HG02852 (cell line): ENCODE data around the gene TREM2.
"Not testable (repeated sequence)": the region's sequence is repeated elsewhere in the genome, so short reads cannot be mapped to it uniquely, and the experiment has no call there.

Source experiments
- ATAC-seq: cut with Tn5 transposase; IDR thresholded peaks from one replicate; pipeline ENCODE4 v1.9.1; 2021; ENCODE audit warnings: mild to moderate bottlenecking, moderate library complexity; ENCODE audit not compliant: unreplicated experiment

Gene TREM2

DNA sequence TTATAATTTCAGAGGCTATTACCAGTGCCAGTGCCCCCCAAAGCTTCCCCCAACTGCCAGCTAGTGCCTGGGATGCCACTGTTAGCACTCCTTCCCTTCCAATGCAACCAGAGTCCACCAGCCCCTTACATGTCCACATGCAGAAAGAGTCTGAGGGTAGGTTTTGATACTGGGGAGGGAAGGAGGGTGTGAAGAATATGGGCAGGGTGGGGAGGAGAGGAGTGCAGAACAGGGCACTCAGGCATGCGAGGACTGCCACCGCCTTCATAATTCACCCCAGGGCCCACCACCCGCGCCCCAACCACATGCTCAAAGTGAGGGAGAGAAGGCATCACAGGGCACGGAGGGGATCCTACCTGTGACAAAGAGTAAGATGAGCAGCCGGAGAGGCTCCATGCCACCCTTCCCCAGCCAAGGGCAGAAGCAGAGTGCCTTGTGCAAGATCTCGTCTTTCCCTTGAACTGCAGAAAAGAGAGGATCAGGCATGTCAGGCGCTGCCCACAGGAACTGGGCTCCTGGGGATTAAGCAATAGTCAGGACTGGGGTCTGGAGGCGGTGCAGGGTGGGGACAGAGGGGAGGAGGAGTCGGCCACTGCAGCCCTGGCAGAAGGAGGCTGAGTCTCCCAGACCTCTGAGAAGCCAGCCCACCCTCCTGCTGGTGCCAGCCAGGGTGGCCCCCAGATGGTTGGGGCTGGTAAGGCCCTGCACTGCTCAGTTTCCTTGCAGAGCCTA is at the start of gene TREM2:
Gene TREM2, minus strand, starts transcription at position 430 of the 732 bp plus-strand sequence. Its CDS starts 34 bp downstream, at position 396.
- ATAC-seq = no peak

- no peak for ATAC-seq
Measured at GRCh38 chr6:41209547-41210320, 46.8 kb upstream of the TREM2 start.

- no peak for ATAC-seq
Measured at GRCh38 chr6:41208439-41209106, 45.7 kb upstream of the TREM2 start.

- ATAC-seq = no peak
Measured at GRCh38 chr6:41204156-41204555, 41.2 kb upstream of the TREM2 start.

GRCh38 chr6:41201764-41202173 is 38.9 kb upstream of the TREM2 start:
- ATAC-seq = no peak

DNA sequence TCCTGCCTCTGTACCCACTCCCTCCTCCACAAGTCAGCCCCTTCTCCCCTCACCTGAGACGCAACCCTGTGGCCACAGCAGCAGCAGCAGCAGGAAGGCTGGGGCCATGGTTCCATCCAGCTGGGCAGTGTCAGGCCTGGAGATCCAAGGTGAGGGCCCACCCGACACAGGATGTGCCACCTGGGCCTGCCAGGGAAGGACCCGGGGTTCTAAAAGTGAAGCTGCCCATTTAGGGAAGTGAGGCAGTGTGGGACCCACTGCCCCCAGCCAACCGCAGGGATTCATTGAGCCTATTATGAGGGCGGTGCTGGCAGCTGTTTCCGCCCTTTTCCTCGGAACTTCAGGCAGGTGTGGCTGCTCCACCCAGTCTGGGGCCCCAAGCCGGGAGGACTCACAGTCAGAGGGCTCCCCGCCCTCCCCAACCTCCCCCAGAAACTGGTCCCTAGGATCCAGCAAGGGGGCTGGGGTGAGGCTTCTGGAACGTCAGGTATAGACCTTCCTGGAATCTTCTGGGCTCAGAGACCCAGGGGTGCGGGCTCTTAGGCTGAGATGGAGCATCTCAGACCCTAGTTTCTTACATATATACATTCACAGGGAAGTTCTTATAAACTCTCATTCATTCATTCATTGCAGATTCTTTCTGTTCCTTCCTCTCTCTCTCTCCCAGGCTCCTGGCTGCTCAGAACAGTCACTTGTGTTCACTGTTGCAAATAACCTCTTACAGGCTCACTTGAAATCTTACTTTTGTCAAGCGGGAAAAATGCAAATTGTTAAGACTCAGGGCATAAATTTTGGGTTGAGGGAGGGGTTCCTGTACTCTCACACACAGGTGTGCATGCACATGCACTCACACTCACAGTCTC is 38.2 kb upstream of the TREM2 start, which contains the start of gene TREML2:
Gene TREML2, minus strand, starts transcription at position 249 of the 863 bp plus-strand sequence. Its CDS starts 141 bp downstream, at position 108.
- no peak for ATAC-seq

GRCh38 chr6:41200296-41200900 is 37.5 kb upstream of the TREM2 start:
- ATAC-seq = no peak

DNA sequence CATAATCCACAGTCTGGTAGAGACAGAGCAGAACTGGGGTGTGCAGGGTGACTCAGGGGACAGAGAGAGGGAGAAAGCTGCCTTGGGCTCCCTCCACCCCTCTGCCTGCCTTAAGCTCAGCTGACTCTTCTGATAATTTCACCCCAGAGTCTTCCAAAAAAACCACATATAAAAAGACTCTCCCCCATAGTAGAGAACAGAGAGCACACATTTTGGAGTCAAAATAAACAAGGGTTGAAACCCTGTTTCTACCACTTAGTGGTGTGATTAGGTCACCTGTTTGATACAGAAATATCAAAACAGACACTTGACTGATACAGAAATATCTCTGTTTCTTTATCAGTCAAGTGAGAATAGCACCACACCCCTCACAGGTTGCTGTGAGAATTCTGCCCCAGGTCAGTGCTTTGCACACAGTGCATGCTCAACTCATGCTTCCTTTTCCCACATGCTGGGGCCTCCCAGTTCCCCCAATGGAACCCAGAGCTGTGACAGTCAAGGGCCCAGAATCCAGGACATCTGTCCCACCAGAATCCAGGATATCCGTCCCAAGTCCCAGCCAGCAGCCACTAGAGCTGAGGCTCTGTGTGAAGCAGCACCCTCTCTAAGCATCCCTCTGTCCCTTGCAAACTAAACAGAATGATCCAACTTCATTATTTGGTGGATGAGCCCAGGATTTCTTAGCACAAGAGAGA is 36.8 kb upstream of the TREM2 start:
- no peak for ATAC-seq

DNA sequence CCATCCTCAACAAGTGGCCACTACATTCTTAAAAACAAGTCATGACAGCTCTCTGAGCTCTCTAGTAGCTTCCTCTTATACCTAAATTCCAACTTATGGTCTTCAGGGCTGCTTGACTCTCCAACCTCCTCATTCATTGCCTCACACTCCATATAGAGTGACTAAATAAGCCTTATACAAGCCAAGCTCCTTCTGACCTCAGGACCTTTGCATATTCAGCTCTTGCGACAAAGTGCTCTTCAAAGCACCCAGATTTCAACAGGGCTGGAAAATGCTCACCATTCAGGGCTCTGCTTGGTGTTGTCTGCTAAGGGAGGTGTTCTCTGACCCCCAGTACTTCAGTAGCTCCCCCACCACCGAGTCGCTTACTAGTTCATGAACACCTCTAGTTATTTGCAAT is 34.3 kb upstream of the TREM2 start:
- ATAC-seq = no peak

DNA sequence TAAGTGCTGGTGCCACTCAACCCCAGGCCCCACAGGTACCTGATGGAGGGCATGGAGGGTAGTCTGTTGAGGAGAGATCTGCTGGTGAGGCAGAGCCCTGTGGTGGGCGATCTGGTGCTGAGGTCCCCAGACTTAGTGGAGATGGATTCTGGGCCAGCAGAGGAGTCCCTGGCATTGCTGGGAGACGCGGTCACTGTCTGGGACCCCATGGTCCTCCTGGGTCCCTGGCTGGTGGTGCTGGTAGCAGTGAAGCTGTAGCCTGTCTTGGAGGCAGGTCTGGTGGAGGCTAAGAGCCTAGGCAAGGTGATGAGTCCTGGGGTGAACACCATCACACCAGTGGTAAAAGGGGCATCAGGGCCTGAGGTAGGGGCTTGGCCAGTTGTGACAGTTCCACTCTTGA is 31.5 kb upstream of the TREM2 start:
- no peak for ATAC-seq

- ATAC-seq = no peak
Measured at GRCh38 chr6:41193884-41194283, 31.0 kb upstream of the TREM2 start.

- ATAC-seq = no peak
Measured at GRCh38 chr6:41193171-41193734, 30.3 kb upstream of the TREM2 start.

- ATAC-seq = no peak
Measured at GRCh38 chr6:41191569-41191968, 28.7 kb upstream of the TREM2 start.

GRCh38 chr6:41190791-41191190 is 27.9 kb upstream of the TREM2 start:
- no peak for ATAC-seq

- ATAC-seq = no peak
Measured at GRCh38 chr6:41189967-41190366, 27.1 kb upstream of the TREM2 start.

DNA sequence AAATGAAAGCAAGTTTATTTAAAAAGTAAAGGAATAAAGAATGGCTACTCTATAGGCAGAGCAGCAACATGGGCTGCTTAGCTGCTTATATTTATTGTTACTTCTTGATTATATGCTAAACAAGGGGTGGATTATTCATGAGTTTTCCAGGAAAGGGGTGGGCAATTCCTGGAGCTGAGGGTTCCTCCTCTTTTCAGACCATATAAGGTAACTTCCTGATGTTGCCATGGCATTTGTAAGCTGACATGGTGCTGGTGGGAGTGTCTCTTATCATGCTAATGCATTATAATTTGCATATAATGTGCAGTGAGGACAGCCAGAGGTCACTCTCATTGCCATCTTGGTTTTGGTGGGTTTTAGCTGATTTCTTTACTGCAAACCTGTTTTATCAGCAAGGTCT is 26.1 kb upstream of the TREM2 start:
- ATAC-seq = not testable (repeated sequence)

- ATAC-seq = no peak
Measured at GRCh38 chr6:41187924-41188886, 25.3 kb upstream of the TREM2 start.

DNA sequence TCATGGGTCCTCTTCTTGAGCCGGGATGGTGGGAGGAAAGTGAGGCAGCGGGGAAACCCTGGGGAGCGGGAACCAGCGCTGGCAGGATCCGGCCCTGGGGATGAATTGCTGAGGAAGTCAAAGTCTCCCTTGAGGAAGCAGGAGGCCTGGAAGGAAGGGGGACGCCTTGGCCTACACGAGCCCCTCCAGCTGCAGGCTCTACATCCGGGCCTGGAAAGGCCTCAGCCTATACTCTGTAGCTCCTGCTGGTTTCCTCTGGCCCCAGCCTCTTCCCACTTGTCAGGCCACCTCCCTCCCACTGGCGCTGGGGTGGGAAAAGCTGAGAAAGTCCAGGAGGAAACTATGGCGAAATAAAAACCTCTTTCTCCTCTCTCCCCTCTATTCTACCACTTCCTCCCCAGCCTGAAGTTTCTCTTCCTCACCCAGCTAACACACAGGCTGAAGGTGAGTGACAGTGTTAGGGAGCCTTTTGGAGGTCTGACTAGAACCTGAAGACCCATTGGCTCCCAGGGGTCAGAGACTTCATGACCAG is 23.2 kb upstream of the TREM2 start:
- no peak for ATAC-seq
